Cardiac fibroblast (primary cell): ENCODE measurements around the gene PREPL.

Source experiments
- DNase-seq, 2 donors: peaks; one replicate each; pipeline versions ENCODE4 v3.0.0 to v3.0.0-alpha.2; 2010; ENCODE audit warnings: low read depth in 2 of 2
- H3K4me3 ChIP-seq, 2 donors: replicated peaks in 1 of 2; 1 replicate in 1 of 2; 2 replicates in 1 of 2; pipeline ENCODE4 v1.5.1; 2011; ENCODE audit warnings: low read depth in 2 of 2, low read length in 2 of 2, mild to moderate bottlenecking in 2 of 2, moderate library complexity in 1 of 2
- CTCF ChIP-seq: IDR thresholded peaks from one replicate; pipeline ENCODE4 v1.5.1; 2011; ENCODE audit warnings: low read depth, mild to moderate bottlenecking, low read length, inconsistent platforms

Gene PREPL

GRCh38 chr2:44377486-44377885 is 16.2 kb upstream of the PREPL start:
- H3K4me3 ChIP-seq = no peak overlapping the region
- DNase-seq = no peak
- no peak for TF ChIP-seq CTCF

- H3K4me3 ChIP-seq = no peak overlapping the region
- no peak for DNase-seq
- TF ChIP-seq CTCF = no peak
Observed at GRCh38 chr2:44372246-44372645, 11.0 kb upstream of the PREPL start.

GRCh38 chr2:44371445-44371844 is 10.2 kb upstream of the PREPL start:
- TF ChIP-seq CTCF = no peak
- no peak for DNase-seq

GRCh38 chr2:44369392-44369791 is 8.1 kb upstream of the PREPL start:
- TF ChIP-seq CTCF = no peak
- H3K4me3 ChIP-seq = no peak overlapping the region
- DNase-seq = no peak

More at GRCh38 chr2:44371445-44371844, 10.2 kb upstream of the PREPL start:
- H3K4me3 ChIP-seq = no peak overlapping the region

GRCh38 chr2:44367591-44367990 is 6.3 kb upstream of the PREPL start:
- no peak for DNase-seq
- TF ChIP-seq CTCF = no peak
- H3K4me3 ChIP-seq = no peak overlapping the region

- TF ChIP-seq CTCF = no peak
- DNase-seq = no peak
- H3K4me3 ChIP-seq = no peak overlapping the region
Observed at GRCh38 chr2:44364604-44365003, 3.3 kb upstream of the PREPL start.
